Activated T-cell treated with anti-CD3 and anti-CD28 coated beads, Interleukin-2, amount 50 U/mL, for 4 hours (primary cell): Measurements from ENCODE around the gene NT5C1B. TPM values are rescaled to one million over a fixed set of nuclear protein-coding genes. Genes with fewer than 3 reads are reported as not detected.

Source experiments
- ATAC-seq, 2 donors: fragments of 200-7000 bp; cut with Tn5 transposase; one replicate each; pipeline ENCODE4 v1.10.0; 2021
- DNase-seq: peaks from one replicate; pipeline ENCODE4 v3.0.0-alpha.2; 2020
- H3K27me3 Mint-ChIP-seq: one replicate; pipeline ENCODE4 v1.8.0; 2021; ENCODE audit warnings: low read depth, mixed read lengths
- H3K36me3 Mint-ChIP-seq: one replicate; pipeline ENCODE4 v1.8.0; 2022; ENCODE audit warnings: mixed read lengths; ENCODE audit not compliant: insufficient read depth
- H3K4me1 Mint-ChIP-seq: one replicate; pipeline ENCODE4 v1.8.0; 2021; ENCODE audit warnings: low read depth, mixed read lengths
- H3K4me3 Mint-ChIP-seq: one replicate; pipeline ENCODE4 v1.8.0; 2021; ENCODE audit warnings: mild to moderate bottlenecking, moderate library complexity, mixed read lengths
- H3K9me3 Mint-ChIP-seq: one replicate; pipeline ENCODE4 v1.8.0; 2021; ENCODE audit warnings: mixed read lengths
- total RNA-seq, 3 donors: library from RNA; stranded (reverse); gene quantifications; one replicate each; pipeline ENCODE4 v1.2.1, GENCODE V29; 2021

Gene NT5C1B
- total RNA-seq, 3 donors from 2014 or later, result not detected

DNA sequence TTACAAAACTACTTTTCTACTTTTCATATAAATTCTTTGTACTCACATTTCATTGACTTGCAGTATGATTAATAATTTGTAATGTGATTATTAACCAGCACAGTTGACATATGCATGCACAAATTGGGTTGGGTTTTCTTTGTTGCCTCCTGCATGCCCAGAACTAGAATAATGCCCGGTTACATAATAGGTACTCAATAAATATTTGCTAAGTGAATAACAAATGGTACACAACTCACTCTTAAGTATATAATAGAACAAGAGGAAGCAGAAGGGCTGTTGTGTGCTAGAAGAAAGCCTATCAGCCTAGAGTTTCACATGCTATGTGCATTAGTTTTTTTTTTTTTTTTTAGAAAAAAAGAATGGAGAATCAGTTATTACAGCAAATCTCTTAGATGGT lies 38.2 kb downstream of the NT5C1B start:
- ATAC-seq (no peak), DNase-seq (no peak)
- H3K36me3 Mint-ChIP-seq, result peaks cover 18% of the 10 kb centered on the region
- no peak overlapping the region for H3K4me3 Mint-ChIP-seq
- no peaks in the 10 kb centered on the region for H3K9me3 Mint-ChIP-seq
- H3K27me3 Mint-ChIP-seq, result no peaks in the 10 kb centered on the region
- peaks cover 42% of the 10 kb centered on the region for H3K4me1 Mint-ChIP-seq

DNA sequence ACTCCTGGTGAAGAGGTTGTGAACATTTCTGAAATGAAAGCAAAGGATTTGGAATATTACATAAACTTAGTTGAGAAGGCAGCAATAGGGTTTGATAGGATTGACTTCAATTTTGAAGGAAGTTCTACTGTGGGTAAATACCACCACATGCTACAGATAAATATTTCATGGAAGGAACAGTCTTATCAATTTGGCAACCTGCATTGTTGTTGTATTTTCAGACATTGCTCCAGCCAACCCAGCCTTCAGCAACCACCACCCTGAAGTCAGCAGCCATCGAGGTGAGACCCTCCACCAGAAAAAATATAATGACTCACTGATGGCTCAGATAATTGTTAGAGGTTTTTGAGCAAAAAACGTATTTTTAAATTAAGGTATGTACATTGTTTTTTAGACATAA lies 38.9 kb downstream of the NT5C1B start:
- H3K4me3 Mint-ChIP-seq, result no peak overlapping the region
- no peaks in the 10 kb centered on the region for H3K27me3 Mint-ChIP-seq
- H3K4me1 Mint-ChIP-seq, result peaks cover 44% of the 10 kb centered on the region
- H3K9me3 Mint-ChIP-seq, result no peaks in the 10 kb centered on the region
- H3K36me3 Mint-ChIP-seq, result peaks cover 16% of the 10 kb centered on the region
- ATAC-seq (no peak), DNase-seq (no peak)

DNA sequence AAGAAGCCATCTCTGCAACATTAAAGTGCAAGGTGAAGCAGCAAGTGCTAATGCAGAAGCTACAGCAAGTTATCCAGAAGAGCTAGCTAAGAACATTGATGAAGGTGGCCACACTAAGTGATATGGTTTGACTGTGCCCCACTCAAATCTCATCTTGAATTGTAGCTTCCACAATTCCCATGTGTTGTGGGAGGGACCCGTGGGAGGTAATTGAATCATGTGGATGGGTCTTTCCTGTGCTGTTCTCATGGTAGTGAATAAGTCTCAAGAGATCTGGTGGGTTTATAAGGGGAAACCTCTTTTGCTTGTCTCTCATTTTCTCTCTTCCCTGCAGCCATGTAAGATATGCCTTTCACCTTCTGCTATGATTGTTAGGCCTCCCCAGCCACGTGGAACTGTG lies 40.3 kb downstream of the NT5C1B start:
- peaks cover 44% of the 10 kb centered on the region for H3K4me1 Mint-ChIP-seq
- ATAC-seq (no peak), DNase-seq (no peak)
- peaks cover 6% of the 10 kb centered on the region for H3K36me3 Mint-ChIP-seq
- no peaks in the 10 kb centered on the region for H3K27me3 Mint-ChIP-seq
- H3K4me3 Mint-ChIP-seq, result no peak overlapping the region
- no peaks in the 10 kb centered on the region for H3K9me3 Mint-ChIP-seq

DNA sequence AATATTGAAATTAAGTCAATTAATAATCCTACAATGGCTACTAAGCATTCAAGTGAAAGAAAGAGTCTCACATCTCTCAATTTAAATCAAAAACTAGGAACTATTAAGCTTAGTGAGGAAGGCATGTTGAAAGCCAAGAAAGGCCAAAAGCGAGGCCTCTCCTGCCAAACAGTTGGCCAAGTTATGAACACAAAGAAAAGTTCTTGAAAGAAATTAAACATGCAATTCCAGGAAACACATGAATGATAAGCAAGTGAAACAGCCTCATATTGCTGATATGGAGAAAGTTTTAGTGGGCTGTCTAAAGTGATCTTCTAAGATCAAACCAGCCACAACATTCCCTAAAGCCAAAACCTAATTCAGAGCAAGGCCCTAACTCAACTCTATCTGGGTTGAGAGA lies 40.7 kb downstream of the NT5C1B start:
- Mint-ChIP-seq H3K4me1 (peaks cover 43% of the 10 kb centered on the region), H3K4me3 (no peak overlapping the region), H3K9me3 (no peaks in the 10 kb centered on the region), H3K27me3 (no peaks in the 10 kb centered on the region), H3K36me3 (peaks cover 6% of the 10 kb centered on the region)
- no peak for ATAC-seq
- DNase-seq, result no peak

DNA sequence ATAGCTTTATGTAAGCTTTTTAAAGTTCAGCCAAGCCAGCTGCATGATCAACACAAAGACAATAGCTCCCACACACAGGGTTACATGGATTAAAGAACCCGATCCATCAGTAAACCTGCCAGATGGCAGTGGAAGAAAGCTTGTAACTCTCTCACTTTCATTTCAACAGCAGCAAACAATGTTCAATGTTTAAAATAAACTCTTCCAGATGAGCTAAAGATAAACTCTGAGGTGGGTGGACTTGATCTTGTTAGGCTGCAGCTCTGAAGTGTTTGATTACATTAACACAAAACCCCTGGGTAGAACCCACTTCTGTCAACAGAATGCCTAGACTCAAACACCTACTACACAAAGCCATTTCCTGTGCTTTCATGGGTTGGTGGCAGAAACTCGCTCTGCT lies 42.8 kb downstream of the NT5C1B start:
- Mint-ChIP-seq H3K9me3 (no peaks in the 10 kb centered on the region), H3K4me3 (no peak overlapping the region), H3K4me1 (peaks cover 27% of the 10 kb centered on the region), H3K27me3 (no peaks in the 10 kb centered on the region), H3K36me3 (peaks cover 4% of the 10 kb centered on the region)
- no peak for ATAC-seq
- DNase-seq, result no peak

DNA sequence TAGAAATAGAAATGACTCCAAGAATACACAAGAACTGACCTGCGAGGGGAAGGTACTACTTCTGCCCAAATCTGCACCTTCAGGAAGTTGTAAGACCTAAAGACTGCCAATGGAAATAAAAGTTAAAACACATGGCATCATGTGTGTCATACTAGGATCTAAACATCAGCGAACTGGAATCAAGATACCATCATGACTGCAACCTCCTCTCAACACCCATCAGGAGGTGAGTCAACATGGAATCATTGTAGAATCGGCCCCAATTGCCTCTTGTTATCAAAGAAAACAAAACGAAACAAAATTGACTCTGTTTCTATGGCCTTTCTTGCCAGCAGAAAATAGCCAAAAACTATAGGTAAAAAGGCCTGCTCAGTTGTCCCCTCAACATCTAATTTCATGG lies 44.0 kb downstream of the NT5C1B start:
- Mint-ChIP-seq H3K27me3 (peaks cover 2% of the 10 kb centered on the region), H3K4me3 (no peak overlapping the region), H3K36me3 (peaks cover 8% of the 10 kb centered on the region), H3K9me3 (peaks cover 6% of the 10 kb centered on the region), H3K4me1 (peaks cover 26% of the 10 kb centered on the region)
- no peak for DNase-seq
- peak; percentile 78 to 83 for ATAC-seq

DNA sequence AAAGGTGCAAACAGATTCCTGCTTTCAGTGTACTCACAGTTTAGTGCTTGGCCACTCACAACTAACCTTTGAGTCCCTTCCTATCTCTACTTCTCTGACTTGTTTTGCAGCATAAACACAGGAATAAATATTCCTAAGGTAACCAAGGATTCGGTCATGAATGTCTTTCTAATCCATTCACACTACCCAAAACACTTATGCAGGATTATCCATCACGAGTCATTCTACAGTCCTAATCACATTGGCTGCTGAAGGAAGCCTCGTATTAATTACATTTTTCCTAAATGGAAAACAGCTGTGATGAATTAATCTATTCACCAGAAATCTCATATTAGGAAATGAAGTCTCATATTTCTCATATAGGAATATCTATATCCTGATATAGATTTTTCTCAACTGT lies 45.2 kb downstream of the NT5C1B start:
- no peak for ATAC-seq
- Mint-ChIP-seq H3K9me3 (peaks cover 6% of the 10 kb centered on the region), H3K4me3 (no peak overlapping the region), H3K36me3 (peaks cover 4% of the 10 kb centered on the region), H3K4me1 (peaks cover 21% of the 10 kb centered on the region), H3K27me3 (peaks cover 2% of the 10 kb centered on the region)
- no peak for DNase-seq

DNA sequence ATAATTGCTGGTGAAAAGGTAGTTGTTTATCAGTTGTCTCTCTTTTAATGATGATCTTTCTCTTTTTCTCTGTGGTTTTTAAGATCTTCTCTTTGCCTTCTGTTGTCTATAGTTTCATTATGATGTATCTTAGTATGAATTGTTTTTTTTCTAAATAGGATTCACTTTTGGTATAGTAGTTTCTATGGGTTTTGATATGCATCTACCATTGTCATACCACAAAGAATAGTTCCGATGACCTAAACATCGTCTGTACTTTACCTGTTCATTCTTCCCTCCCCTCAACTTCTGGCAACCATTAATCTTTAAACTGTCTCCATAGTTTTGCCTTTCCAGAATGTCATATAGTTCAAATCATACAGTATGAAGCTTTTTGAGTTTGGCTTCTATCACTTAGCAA lies 48.5 kb downstream of the NT5C1B start:
- Mint-ChIP-seq H3K36me3 (peaks cover 4% of the 10 kb centered on the region), H3K27me3 (peaks cover 5% of the 10 kb centered on the region), H3K4me3 (no peak overlapping the region), H3K4me1 (peaks cover 3% of the 10 kb centered on the region), H3K9me3 (peaks cover 6% of the 10 kb centered on the region)
- ATAC-seq (peak in 1 of 2 donors; percentile 58), DNase-seq (no peak)

DNA sequence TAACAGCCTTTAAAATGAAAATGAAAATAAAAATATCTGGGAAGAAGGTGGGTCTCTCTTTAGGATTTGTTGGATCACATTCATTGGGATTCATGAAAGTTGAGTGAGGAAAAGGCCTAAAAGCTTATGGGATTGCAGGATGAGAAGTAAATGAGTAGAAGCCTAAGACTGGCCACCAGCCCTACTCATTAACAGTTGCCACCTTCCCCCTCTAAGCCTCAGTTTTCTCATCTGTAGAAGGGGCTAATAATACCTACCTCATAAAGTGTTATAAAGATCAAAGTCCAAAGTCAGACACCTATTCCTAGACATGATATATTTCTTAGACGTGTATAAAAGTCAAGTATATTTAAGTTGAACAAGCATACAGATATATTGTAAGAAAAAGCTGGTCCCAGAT lies 52.7 kb downstream of the NT5C1B start:
- DNase-seq, result no peak
- Mint-ChIP-seq H3K27me3 (peaks cover 8% of the 10 kb centered on the region), H3K4me3 (no peak overlapping the region), H3K9me3 (peaks cover 6% of the 10 kb centered on the region), H3K36me3 (peaks cover 4% of the 10 kb centered on the region), H3K4me1 (no peaks in the 10 kb centered on the region)
- no peak for ATAC-seq

DNA sequence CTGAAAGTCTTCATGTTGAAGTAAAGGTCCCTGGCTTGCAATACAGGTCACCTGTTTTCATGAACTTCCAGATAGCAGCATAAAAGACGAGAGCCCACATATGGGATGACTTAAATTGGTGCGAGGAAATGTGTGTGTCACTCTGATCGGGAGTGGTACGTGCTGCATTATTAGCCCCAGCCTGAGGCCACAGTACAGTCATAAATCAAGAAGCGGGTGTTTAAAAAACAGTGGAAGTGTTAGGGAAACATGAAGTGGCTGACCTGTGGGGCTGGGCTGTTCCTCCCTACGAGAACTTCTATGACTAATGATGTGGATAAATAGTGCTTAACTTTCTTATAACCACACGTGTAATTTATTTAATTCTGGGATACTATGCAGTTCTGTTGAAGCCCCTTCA lies 53.3 kb downstream of the NT5C1B start:
- no peak for ATAC-seq
- Mint-ChIP-seq H3K4me1 (no peaks in the 10 kb centered on the region), H3K4me3 (no peak overlapping the region), H3K27me3 (peaks cover 8% of the 10 kb centered on the region), H3K36me3 (peaks cover 4% of the 10 kb centered on the region), H3K9me3 (peaks cover 5% of the 10 kb centered on the region)
- DNase-seq, result no peak

DNA sequence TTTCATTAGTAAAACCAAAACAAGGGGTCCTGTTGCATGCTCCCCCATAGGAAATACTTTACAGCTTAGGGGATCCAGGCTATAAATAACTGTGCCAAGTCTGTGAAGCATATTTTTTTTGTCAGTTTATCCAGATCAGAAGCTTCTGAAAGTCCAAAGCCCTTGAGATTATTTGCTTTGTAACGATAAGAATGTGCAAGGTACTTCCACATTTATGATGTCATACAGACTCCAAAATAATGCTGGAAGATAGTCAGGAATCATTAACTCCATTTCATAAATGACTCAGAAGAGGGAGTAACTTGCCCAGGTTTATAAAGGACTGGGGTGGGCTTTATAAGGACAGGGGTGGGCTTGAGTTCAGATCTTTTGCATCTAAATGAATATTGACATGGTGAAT lies 58.2 kb downstream of the NT5C1B start:
- H3K36me3 Mint-ChIP-seq, result no peaks in the 10 kb centered on the region
- ATAC-seq (no peak), DNase-seq (no peak)
- no peaks in the 10 kb centered on the region for H3K4me1 Mint-ChIP-seq
- no peak overlapping the region for H3K4me3 Mint-ChIP-seq
- H3K9me3 Mint-ChIP-seq, result no peaks in the 10 kb centered on the region
- peaks cover 6% of the 10 kb centered on the region for H3K27me3 Mint-ChIP-seq

DNA sequence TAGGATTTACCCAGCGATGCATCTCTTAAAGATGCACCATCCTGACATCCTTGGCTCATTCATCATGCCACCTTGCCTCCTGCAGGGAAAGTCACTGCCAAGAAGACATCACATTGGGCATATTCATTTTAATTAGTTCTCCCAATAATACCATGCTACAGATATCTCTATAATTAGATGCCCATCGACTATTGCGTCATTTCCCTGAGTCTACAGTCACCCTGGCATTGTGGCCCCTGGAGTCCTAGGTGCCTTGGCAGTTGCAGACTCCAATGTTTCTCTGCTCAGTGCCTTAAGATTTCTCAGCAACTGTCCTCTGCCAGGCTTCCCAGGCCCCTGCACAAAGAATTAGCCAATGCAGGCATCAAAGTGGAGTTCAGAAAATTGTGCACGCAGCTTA lies 61.5 kb downstream of the NT5C1B start:
- DNase-seq, result no peak
- no peaks in the 10 kb centered on the region for H3K27me3 Mint-ChIP-seq
- H3K4me3 Mint-ChIP-seq, result no peak overlapping the region
- H3K9me3 Mint-ChIP-seq, result no peaks in the 10 kb centered on the region
- ATAC-seq, result no peak
- no peaks in the 10 kb centered on the region for H3K36me3 Mint-ChIP-seq
- H3K4me1 Mint-ChIP-seq, result no peaks in the 10 kb centered on the region

DNA sequence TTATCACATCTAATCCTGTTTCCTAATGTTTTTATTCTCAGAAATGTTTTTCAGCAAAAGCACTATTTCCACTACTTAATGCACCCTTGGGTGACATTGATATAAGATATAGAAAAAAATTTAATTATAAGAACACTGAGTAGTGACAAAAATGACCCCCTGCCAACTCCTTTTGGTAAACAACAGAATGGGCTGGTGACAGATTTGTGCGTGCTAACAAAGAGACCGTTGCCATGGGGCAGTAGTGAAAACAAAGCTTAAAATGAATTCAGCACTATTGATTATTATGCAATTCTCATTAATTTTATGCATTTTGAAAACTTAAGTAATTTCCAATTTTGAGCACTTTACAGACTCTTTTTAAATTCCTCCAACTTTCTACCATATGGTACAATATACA lies 62.0 kb downstream of the NT5C1B start:
- H3K4me1 Mint-ChIP-seq, result no peaks in the 10 kb centered on the region
- no peaks in the 10 kb centered on the region for H3K36me3 Mint-ChIP-seq
- H3K9me3 Mint-ChIP-seq, result no peaks in the 10 kb centered on the region
- no peak for DNase-seq
- no peak overlapping the region for H3K4me3 Mint-ChIP-seq
- H3K27me3 Mint-ChIP-seq, result no peaks in the 10 kb centered on the region
- ATAC-seq, result no peak

DNA sequence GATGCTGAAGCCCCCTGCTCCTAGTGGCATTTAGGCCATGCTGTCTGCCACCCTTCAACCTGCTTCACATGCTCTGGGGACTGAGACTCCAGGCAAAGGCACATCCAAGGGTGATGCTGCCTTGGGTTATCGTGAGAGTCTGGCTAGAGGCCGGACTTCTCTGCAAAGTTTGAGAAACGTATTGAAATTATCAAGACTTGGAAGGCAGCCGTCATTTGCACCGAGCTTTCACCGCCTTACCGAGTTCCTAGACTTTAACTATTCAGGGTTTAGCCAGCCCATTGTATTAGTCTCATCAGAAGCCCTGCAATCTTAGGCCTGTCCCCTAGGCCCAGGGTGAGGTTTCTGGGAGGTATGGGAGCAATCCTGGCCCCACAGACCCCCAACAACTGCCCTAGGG lies 62.9 kb downstream of the NT5C1B start:
- Mint-ChIP-seq H3K4me1 (no peaks in the 10 kb centered on the region), H3K36me3 (no peaks in the 10 kb centered on the region), H3K4me3 (no peak overlapping the region), H3K27me3 (no peaks in the 10 kb centered on the region), H3K9me3 (no peaks in the 10 kb centered on the region)
- no peak for ATAC-seq
- DNase-seq, result no peak

DNA sequence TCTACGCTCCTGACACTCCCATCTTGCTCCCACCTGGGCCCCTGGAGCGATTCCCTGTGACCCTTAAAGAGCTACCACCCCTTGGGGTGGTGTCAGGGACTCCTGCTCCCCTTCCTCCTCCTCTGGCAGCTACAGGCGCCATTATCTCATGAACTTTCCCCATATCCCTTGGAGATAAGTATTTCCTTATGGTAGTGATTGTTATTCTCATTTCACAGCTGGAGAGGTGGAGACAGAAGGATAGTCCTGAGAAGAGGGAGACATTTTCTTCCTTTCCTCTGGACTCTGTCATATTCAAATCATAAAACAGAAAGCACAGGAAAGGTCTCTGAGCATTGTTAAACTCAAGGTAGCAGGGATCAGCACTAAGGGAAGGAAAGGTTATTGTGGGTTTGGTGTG lies 63.5 kb downstream of the NT5C1B start:
- DNase-seq (no peak), ATAC-seq (no peak)
- Mint-ChIP-seq H3K9me3 (no peaks in the 10 kb centered on the region), H3K4me3 (no peak overlapping the region), H3K4me1 (no peaks in the 10 kb centered on the region), H3K27me3 (no peaks in the 10 kb centered on the region), H3K36me3 (no peaks in the 10 kb centered on the region)

DNA sequence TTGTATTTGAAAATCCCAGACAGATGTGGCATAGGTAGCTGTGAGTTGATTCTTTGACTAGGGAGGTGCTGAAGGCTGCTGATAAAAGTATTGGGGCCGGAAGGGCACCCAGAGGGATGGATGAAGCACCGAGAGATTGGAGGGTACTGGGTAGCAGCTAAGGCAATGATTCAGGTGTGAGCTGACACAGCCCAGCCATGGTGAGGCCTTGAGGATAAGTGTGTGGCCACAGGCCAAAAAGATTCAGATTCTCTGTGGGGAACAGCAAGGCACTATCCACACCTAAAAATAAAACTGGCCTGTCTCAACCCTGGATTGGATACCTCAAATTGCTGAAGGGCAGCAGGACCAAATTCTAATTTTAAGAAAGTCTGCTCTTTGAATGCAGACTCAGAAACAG lies 64.1 kb downstream of the NT5C1B start:
- Mint-ChIP-seq H3K4me3 (no peak overlapping the region), H3K36me3 (no peaks in the 10 kb centered on the region), H3K9me3 (no peaks in the 10 kb centered on the region), H3K27me3 (peaks cover 3% of the 10 kb centered on the region), H3K4me1 (no peaks in the 10 kb centered on the region)
- ATAC-seq, result no peak
- DNase-seq, result no peak
